Activated naive CD4-positive, alpha-beta T cell (primary cell): ENCODE data around the gene KCNG2.
"Not testable (repeated sequence)": the region's sequence is repeated elsewhere in the genome, so short reads cannot be mapped to it uniquely, and the experiment has no call there.

Experiments used
- DNase-seq, 4 experiments: peaks; one replicate each; lab custom pipeline; 2025; lab: John Stamatoyannopoulos, UW

KCNG2 gene

DNA sequence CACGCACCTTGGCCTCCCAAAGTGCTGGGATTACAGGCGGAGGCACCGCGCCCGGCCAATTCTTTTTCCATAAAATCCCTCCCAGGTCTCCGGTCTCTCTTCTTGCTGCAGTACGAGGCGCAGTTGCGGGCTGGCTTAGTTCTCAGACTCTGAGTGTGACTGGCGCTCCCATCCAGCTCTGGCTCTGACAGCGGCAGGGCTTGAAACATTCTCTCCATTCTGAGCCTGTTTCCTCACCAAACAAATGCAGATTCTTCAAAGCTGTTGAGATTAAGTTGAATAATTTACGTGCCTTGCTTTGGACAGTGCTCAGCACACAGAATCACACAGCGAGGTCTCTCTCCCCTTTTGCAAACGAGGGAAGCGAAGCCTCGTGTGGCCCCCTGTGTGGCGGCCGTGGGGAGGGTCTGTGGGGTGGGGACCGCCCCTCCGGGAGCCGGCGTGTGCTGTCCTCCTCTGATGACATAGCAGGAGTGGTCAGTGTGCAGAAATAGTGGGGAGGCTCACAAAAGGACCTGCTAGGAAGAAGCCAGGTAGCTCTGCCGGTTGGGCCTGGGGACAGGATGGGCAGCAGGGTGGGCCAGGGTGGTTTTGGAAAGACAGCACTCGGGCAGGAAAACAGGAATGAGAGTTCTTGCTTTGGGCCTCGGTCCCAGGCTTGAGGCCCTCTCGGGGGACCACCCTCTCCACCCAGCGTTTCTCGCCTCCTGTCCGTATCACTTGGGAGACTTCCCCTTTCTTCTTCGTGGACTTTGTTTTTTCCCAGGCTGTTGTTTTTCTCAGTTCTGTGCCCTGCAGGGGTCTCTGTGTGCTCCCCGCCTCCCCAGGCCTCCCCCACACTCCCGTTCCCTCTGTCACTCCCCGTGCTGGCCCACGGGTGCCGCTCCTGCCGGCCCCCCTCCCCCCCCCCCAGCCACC is 75.0 kb downstream of the KCNG2 start:
- DNase-seq, result no peak

DNA sequence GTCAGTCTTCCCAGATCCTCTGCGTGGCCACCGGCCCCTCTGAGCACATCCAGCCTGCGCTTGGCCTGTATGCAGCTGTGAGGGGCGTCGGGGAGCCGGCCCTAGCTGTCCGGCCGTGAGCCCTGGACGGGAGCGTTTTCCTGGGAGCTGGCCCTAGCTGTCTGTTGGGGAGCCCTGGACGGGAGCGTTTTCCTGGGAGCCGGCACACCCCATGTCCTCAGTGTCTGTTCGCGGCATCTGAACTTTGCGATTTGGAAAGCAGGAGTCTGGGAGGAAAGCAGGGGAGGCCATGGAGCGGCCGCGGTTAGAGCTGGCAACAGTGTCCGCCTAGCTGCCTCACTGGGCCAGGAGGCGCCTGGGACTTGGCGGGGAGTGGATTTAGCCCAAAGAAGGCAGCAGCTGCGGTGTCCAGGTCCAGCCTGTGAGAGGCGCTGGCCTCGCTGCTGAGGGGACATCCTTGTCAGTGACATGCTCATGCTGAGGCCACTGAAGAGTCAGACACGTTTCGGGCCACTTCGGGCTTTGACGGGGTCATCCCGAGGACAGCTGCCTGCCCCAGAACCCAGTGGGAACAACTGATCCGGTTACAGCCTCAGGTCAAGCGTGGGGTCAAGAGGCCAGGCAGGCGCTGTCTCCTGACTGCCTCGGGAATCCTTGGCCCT is 75.8 kb downstream of the KCNG2 start:
- no peak for DNase-seq

DNA sequence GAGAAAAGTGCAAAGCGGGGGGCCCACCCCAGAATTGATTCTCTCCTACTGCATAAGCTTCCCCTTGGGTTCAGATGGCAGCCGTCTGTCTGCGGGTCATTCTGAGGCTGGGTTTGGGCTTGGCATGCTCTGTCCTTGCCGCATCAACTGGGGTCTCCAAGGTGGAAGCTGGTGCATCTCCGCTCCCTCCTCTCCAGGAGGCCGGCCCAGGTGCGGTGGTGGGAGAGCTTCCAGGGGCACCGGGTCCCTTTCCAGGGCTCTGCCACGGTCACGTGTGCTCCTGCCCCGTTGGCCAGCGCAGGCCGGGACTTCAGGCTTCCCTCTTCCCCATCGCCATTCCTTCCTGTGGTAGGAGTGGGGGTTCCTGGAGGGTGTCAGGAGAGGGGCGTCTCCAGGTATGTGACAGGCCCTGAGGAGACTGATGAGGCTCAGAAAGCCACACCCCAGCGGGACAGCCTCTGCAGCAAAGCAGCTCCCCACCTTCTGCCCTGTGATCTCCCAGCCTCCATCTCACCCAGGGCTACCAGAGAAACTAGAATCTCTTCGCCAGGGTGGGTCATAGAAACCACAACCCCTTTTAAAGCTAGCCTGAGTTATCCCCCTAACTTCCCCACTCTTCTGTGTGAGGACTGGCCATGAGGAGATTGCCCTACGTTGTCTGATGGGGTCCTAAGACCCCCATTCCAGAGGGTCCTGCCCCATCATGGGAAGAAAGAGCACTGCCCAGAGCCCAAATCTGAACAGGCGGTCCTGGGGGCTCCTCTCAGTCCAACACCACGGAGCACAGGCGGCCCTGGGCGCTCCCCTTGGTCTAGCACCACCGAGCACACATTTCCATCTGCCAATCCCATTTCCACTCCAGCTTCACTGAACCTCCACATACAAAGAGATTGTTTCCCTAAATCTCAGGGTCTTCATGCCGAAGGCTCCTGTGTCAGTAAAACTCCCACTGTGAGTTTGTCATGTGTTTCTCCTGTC is 77.1 kb downstream of the KCNG2 start:
- no peak for DNase-seq

DNA sequence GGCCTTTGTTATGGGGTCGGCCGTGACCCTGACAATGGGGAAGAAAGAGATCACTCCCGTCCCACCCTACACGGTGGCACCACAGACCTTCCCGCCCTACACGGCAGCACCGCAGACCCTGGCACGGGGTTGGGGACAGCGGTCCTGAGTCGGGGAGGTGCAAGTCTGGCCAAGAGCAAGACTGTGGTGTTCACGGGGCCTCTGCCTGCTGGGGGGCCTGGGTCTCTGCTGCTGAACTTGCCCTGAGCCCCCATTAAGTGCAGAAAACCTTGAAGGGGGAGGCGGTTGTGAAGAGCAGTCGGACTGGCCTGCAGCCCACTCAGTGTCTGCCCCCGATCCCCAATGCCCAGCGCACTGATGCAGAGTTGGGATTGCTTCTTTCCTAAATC is 77.8 kb downstream of the KCNG2 start:
- no peak for DNase-seq

DNA sequence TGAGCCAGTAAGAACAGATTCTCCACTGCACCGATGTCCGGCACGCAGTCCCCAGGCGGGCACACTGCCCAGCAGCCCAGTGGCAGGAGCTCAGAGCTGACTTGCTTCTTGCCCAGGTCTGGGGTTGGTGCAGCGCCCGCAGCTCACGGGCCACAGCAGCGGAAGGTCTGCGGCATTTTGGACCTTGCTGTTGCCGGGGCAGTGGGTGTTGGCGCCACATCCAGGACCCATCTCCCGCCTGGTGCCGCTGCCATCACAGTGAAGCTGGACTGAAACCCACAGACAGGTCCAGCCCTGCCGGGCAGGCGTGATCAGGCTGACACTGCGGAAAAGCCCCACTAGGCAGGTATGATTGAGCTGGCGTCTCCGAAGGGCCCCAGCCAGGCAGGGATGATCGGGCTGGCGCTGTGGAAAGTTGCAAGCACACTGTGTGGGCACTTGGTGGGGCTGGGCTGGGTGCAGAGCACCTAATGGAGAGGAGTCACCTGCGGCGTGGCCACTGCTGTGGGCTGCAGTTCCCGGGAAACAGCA is 78.3 kb downstream of the KCNG2 start:
- DNase-seq, result no peak

DNA sequence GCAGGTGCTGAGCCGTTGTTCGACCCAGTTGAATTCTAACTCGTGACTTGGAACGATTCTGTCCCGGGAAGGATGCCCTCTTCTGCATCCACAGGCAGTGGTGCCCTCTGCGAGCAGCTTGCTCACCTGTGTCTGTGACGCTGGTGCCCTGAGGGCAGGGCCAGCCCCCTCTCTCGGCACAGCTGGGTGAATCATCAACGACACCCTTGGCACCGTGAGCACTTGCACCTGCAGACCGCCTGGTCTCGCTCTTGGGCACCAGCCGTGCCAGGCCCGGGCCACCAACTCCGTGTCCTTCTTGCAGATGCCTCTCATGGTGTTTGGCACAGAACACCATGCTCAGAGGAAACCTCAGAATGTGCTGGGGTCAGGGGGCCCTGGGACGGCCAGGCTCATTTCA is 78.8 kb downstream of the KCNG2 start:
- no peak for DNase-seq

DNA sequence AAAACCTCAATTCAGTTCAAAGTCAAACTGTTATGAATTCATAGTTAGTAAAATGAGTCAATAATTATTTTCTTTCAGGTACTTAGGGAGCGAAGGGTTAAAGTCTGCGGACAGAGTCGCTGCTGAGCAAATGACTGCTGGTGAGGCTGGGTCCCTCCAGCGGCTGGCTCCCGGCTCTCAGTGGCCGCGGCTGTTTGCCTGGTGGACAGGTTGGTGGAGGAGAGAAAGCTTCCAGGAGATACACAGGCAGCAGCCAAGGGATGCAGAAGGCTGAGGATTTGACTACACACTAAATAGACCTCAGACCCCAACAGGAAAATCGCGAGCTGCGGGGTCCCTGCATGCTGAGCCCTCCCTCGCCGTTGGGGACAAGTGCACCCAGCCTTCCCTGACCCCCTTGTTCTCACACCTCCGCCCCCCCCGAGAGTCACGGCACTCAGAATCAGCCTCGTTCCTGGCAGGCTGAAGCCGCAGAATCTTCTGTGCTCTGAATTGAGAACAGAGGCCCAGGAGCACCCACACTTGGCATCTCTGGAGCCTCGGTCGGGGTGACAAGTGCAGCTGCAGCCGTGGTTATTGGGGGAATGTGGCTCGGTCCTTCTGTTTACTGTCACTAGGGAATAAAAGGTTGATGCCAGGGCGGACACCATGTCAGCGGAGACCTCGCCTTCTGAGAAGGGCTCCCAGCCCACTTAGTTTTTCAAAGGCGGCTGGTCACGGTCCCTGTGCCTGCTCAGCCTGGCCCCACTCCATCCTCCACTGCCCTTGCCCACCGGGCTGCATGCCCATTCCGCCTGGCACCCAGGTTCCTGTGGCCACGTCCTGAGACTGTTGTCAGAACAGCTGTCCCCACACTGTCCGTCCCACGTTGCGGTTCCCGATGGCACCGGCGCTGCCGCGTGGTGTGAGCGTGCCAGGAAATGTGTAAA is 79.7 kb downstream of the KCNG2 start:
- DNase-seq, result no peak

DNA sequence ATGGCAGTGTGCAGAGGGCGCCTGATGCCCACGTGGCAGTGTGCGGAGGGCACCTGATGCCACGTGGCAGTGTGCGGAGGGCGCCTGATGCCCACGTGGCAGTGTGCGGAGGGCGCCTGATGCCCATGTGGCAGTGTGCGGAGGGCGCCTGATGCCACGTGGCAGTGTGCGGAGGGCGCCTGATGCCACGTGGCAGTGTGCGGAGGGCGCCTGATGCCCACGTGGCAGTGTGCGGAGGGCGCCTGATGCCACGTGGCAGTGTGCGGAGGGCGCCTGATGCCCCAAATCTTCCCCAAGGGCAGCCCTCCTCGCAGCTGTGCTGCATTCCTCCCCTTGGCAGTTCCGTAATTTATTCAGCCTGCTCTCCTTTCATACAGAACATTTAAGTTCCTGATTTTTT is 80.5 kb downstream of the KCNG2 start:
- DNase-seq, result not testable (repeated sequence)

DNA sequence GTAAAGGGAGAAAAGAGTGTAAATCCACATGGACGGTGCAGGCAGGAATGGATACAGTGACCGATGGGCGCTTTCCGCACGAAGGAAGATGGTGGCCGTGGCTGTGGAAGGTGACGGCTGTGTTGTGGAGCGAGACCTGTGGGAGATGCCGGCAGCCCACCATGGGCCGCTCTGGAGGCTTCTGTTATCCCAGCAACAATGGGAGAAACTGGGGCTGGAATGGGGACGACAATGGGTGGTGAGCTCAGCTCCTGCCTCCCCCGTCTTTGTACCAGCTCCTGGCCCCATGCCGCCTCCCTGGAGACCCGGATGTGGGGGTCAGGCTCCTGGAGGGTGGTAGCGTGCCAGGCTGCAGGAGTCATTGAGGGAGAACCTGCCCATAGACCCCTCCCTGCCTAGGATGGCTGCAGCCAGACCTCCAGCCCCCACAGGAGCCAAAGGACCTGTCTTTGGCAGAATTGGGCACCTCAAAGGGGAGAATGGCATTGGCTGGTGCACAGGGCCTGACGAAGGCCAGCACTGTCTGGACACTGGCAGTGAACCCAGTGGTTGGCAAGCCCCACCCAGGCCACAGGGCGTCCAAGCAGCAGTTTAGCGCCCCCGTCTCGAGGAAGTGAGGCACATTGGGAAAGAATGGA is 81.1 kb downstream of the KCNG2 start:
- DNase-seq, result no peak

DNA sequence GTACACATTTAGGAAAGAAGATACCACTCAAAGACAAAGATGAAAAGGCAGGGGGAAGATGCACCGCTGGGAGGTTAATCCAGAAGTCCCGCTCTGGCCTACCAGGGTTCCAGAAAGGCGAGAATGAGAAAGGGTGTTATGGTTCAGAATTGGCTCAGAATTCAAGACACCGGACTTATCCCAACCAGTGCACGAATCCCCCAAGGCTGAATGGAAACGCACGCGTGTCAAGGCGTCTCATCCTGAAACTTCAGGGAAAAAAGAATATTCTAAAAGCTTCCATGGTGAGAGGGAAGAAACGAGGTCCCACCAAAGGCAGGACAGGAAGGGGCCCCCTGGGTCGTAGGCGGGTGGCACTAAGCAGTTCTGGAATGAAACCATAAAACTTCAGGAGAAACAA is 81.8 kb downstream of the KCNG2 start:
- no peak for DNase-seq

DNA sequence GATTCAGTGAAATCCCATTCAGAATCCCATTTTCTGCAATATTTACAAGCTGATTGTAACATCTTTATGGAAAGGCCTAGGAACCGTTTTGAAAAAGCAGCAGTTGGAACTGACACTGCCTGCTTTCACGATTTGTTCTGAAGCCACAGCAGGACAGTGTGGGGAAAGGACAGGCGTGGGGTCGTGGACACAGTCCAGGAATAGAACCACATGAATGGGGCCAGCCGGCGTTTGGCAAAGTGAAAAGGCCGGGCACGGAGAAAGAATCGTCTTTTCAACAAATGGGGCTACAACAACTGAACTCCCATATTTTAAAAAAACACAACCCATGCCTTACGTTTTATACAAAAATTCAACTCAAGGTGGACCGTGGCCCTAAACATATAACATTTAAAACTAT is 84.0 kb downstream of the KCNG2 start:
- DNase-seq, result no peak

DNA sequence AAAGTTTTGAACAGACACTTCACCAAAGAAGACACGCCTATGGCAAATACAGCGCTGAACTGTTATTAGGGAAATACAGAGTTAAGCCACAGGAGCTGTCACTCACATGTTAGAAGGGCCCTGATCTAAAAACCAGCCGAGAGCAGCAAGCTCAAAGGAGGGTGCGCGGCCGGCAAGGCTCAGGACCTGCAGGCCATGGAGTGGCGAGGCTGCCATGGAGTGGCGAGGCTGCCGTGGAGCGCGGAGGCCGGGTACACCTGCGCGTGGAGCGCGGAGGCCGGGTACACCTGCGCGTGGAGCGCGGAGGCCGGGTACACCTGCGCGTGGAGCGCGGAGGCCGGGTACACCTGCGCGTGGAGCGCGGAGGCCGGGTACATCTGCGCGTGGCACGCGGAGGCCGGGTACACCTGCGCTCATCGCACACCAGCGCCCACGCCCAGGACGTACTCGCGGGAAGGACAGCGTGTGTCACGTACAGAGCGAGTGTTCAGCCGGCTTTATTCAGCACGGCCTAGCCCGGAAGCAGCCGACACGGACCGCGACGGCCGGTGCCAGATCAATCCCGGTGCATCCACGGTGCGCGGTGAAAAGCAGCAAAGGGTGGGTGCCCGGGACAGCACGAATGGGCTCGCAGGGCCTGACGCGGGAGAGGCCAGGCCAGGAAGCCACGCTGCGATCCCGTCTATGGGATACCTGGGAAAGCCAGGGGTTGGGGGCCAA is 84.9 kb downstream of the KCNG2 start:
- DNase-seq, result no peak

DNA sequence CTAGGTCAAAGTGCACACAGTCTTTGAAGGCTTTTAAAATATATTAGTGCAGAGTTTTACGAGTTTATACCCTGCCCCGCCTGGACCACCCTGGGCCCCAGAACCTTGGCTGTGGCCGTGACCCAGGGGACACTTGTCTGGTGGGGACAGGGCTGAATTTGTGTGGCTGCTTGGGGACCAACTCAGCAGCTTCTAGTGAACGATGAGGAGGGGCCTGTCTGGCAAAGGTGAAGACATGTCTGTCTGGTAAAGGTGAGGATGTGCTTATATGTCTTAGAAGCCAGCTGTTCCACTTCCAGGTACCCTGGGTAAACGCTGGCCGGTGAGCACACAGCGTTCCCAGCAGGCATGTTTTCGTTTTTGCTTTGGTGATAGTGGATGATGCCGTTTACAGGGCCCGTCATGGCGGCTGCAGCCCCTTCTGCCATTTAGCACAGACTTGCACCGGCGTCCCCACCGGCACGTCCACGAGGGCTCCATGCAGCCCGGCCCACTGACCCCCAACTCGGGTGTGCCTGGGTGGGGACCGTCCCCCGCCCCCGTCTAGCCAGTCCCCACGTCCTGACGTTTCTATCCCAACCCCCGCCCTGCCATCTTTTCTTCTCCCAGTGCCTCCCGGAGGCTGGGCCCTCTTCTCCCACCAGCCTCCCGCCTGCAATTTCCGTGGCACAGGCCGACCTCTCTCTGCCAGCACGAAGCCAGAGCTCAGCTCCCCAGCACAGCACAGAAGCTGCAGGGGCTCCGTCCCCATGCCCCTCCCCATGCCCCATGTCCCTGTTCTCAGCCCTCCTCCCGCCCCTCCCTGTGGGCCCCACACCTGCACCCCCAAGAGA is 85.9 kb downstream of the KCNG2 start:
- no peak for DNase-seq

DNA sequence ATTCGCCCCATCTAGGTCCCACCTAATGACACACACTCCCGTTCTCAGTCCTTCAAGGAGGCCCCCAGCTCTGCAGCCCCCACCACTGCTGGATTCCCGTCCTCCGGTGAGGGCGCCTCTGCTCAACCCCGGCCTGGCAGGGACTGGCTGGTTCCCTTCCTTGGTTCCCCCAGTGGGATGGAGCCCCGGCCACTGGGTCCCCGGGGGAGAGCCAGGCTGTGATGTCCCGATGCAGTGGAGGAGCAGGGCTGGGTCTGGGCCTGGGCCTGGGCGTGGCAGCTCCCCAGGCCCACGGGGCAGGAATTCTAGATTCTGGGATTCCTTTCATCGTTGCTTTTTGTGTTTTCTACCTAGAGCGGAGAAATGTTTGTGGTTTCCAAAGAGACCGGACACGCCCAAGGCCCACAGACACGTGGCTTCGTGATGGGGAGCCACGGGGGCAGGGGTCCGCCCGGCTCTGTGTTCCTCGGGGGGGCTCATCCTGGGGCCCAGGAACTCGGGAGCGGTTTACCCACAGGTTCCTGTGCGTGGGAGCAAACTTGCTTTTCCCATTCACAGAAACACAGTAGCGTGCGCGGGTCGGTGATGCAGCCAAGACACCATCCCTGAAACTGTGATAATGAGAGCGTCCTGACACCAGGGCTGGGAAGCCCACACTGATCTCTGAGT is 86.7 kb downstream of the KCNG2 start:
- no peak for DNase-seq

DNA sequence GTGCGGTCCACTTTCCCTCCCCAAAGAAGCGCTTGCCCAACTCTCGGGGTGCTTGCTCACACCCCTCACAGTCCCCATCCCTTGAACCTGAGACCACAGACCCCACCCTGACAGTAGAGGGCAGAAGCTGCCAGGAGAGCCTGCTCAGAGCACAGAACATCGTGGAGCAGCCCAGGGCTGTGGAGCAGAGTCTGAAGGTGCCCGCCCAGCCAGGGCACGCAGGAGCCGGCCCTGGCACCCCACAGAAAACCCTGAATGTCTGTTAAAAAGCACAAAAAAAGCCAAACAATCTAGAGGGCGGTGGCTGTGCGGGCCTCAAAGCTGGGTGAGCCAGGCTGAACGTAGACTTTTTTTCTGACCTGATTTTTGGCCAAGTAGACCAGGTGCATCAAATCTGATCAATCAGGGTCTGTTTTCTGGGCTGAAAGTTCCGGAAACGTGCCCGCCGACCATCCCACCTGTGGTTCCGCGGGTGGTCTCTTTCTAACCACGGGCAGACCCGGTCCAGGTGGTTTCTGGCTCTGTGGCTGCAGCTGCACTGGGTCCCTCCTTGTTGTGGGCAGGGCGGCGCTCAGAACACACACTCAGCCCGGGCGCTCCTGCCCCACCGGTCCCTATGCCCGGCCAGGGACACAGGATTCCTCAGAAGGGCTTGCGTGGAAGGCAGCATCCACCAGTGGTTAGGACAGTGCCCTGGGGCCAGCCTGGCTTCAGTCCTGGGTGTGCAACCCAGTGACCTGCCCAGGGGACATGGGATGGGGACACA is 87.4 kb downstream of the KCNG2 start:
- no peak for DNase-seq

DNA sequence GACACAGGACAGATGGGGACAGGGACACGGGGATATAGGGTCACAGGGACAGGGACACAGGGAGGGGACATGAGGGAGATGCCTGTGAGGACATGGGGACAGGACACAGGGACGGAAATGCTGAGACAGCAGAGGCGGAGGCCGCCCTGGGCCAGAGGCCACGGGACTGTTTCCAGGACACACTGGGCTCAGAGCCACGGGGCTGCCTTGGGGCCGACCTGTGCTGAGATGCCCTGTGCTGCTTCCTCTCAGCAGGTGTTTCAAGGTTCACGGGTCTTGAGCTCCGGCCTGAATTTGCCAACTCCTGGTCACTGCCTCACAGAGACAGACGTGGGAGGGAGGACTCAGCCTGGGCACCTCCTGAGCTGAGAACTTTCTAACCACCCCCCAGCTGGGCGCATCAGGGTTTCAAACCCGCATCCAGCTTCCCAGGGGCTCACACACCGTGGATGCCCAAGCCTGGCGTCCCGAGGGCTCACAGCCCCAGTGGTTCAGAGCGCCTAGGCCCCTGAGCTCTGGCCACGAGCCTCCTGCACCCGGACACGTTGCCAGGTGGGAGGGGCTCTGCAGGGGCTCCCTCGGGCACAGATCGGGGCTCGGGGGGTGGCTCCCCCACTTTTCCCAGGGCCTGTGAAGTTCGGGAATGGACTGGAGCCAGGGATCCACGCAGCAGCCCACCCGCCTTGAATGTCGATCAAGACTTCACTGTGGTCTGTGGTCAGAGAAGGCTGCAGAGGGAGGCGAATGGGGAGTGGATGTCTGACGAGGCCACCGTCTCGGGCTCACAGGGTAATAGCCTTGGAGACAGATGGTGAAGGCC is 89.7 kb downstream of the KCNG2 start:
- DNase-seq, result no peak

DNA sequence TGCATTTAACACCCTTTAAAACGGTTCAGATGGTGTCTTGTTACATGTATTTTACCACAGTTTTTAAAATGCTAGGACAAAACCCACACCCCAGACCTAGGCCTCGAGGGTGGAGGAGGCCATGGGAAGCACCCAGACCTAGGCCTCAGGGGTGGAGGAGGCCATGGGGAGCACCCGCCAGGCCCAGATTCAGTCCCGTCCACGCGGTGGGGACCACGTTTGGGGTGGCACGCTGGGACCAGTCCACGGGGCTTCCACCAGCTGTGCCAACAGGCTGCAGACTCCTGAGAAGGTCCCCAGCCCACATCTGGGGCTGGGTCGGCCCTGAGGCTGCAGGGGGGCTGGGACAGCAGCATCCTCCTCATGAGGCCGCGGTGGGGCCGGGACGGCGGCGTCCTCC is 90.3 kb downstream of the KCNG2 start:
- DNase-seq, result no peak
